NCI-H524 treated with DMSO at 0.1 percent for 48 hours (cell line): ENCODE measurements around the gene ZDHHC8.

Experiments
- DNase-seq: peaks from one replicate; lab custom pipeline; 2025; lab: John Stamatoyannopoulos, UW

ZDHHC8 gene

GRCh38 chr22:20160041-20160440 lies 28.4 kb downstream of the ZDHHC8 start:
- DNase-seq, result no peak

- no peak for DNase-seq
Observed at GRCh38 chr22:20164863-20165262, 33.3 kb downstream of the ZDHHC8 start.

GRCh38 chr22:20165421-20165820 lies 33.8 kb downstream of the ZDHHC8 start:
- no peak for DNase-seq

- DNase-seq, result no peak
Observed at GRCh38 chr22:20165913-20166312, 34.3 kb downstream of the ZDHHC8 start.

- no peak for DNase-seq
Observed at GRCh38 chr22:20166703-20167102, 35.1 kb downstream of the ZDHHC8 start.

- no peak for DNase-seq
Observed at GRCh38 chr22:20167643-20168322, 36.2 kb downstream of the ZDHHC8 start.

GRCh38 chr22:20169253-20169822 lies 37.7 kb downstream of the ZDHHC8 start:
- DNase-seq, result no peak

GRCh38 chr22:20170170-20170569 lies 38.6 kb downstream of the ZDHHC8 start:
- no peak for DNase-seq

GRCh38 chr22:20171288-20172140 lies 39.9 kb downstream of the ZDHHC8 start:
- no peak for DNase-seq

- DNase-seq, result no peak
Observed at GRCh38 chr22:20172141-20172613, 40.6 kb downstream of the ZDHHC8 start.

GRCh38 chr22:20173246-20173645 lies 41.6 kb downstream of the ZDHHC8 start:
- no peak for DNase-seq

GRCh38 chr22:20173772-20174171 lies 42.2 kb downstream of the ZDHHC8 start:
- no peak for DNase-seq

- DNase-seq, result no peak
Observed at GRCh38 chr22:20174785-20175596, 43.4 kb downstream of the ZDHHC8 start.

GRCh38 chr22:20175597-20175900 lies 43.9 kb downstream of the ZDHHC8 start:
- DNase-seq, result no peak

GRCh38 chr22:20176421-20177085 lies 44.9 kb downstream of the ZDHHC8 start:
- DNase-seq, result peak; percentile 18

- DNase-seq, result no peak
Observed at GRCh38 chr22:20177217-20177911, 45.8 kb downstream of the ZDHHC8 start.

- DNase-seq, result no peak
Observed at GRCh38 chr22:20178075-20178914, 46.7 kb downstream of the ZDHHC8 start.

GRCh38 chr22:20178915-20179227 lies 47.3 kb downstream of the ZDHHC8 start:
- DNase-seq, result no peak

GRCh38 chr22:20179455-20180244 lies 48.0 kb downstream of the ZDHHC8 start:
- no peak for DNase-seq

- no peak for DNase-seq
Observed at GRCh38 chr22:20180245-20180630, 48.6 kb downstream of the ZDHHC8 start.
